ENCODE measurements around the gene COMMD9.
"Not testable (repeated sequence)": the region's sequence is repeated elsewhere in the genome, so short reads cannot be mapped to it uniquely, and the experiment has no call there.

Gene COMMD9

DNA sequence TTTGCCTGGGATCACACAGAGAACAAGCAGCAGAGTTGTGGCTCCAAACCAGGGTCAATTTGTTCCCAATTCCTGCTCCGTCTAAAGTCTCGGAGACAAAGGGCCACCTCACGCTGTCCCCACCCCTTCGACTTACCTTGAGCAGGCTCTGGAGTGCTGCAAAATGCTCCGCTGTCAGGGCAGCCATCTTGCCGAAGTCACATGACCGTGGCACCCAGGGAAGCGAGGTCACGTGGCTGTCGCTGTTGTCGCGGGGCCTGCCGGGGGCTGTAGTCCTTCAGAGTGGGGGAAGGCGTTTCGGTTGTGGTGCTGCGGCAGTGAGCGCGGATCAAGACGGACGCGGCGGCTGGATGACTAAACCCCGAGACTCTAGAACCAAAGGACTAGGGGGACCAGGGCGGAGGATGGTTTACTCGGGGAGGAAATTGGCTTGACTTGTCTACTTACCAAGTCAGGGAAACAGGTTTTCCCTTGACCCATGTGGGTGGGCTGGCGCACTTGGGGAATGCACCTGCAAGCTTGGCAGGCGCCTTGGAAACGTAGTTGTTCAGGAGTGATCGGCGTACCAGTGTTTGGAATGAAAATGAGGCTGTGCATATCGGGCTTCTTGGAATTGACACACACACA is at the start of gene COMMD9:
COMMD9 (minus strand) TSS at position 199 of the 627 bp plus-strand sequence; CDS start at position 187, 12 bp downstream.
- peak; percentile 83 to 91 (median 86) for DNase-seq

DNA sequence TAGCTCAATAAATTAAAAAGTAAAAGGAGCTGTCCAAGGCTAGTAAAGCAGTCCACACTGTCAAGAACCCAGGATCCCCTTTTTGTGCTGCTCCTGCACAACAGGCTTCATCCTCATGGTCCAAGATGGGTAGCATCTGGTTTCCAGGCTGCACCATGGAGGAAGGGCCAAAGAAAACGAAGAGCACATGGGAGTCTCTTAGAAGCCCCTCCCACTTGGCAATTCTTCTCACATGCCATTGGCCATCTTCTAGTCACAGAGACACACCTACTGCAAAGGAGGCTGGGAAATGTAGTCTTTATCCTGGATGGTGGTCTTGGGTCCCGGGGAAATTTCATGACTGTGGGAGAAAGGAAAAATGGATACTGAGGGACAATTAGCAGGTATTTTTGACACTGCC is 44.7 kb upstream of the COMMD9 start:
- DNase-seq = no peak

DNA sequence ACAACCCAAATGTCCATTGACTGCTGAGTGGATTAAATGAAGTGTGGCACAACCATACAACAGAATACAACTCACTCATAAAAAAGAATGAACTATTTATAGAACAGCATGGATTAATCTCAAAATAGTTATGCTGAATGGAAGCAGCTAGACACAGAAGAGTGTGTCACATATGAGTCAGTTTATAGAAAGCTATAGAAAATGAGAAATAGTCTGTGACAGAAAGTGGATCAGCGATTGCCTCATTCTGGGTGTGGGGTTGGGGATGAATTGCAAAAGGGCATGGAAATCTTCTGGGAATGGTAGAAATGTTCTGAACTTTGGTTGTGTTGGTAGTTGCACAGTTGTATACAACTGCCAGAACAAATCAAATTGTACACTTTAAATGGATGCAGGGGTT is 44.2 kb upstream of the COMMD9 start:
- DNase-seq = no peak

DNA sequence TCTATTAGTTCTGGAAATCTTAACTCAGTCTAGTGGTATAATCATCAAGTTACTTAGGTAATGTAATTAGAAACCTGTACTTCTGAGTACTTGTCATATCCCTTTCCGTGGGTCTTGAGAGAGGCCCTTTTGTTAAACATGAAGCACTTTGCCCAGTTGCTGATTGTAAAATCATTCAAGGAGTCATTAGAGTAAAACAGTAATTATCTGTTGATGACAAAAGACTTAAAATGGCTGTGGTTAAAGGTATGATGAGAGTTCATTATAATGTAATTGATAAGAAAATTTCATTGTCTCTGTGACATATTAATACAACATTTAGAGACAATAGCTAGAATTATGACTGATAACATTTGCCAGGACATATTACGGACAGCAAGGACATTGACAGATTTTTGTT is 41.2 kb upstream of the COMMD9 start:
- no peak for DNase-seq

DNA sequence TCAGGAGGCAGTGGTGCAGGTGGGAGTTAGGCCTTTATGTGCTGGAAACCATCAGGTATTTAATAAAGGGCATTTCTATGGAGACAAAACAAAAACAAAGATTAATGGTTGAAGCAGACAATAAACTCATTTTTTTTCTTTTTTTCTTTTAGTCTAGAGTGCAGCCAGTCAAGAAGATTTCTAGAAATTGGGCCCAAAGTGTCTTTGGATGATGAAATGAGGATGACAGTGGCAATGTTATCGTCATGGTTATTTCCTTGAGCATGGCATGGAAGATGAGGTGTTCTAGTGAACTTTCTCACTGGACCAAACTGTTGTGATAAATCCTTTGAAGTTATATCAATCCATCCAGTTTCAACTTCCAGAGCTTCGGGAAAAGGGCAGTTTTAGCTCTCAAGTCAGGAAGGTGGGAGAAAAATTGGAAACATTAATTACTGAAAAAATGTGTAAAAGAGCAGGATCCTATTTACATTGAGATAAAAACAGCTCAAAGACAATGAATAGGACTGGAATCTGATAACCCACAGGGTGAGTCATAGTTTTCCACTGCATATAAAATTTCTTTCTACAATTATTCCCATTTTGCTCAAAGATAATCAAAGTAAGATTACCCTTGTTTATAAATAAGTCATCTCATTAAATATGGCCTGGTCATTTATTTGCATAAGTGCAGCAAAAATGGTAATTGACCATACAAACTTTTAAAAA is 39.9 kb upstream of the COMMD9 start:
- DNase-seq = no peak

DNA sequence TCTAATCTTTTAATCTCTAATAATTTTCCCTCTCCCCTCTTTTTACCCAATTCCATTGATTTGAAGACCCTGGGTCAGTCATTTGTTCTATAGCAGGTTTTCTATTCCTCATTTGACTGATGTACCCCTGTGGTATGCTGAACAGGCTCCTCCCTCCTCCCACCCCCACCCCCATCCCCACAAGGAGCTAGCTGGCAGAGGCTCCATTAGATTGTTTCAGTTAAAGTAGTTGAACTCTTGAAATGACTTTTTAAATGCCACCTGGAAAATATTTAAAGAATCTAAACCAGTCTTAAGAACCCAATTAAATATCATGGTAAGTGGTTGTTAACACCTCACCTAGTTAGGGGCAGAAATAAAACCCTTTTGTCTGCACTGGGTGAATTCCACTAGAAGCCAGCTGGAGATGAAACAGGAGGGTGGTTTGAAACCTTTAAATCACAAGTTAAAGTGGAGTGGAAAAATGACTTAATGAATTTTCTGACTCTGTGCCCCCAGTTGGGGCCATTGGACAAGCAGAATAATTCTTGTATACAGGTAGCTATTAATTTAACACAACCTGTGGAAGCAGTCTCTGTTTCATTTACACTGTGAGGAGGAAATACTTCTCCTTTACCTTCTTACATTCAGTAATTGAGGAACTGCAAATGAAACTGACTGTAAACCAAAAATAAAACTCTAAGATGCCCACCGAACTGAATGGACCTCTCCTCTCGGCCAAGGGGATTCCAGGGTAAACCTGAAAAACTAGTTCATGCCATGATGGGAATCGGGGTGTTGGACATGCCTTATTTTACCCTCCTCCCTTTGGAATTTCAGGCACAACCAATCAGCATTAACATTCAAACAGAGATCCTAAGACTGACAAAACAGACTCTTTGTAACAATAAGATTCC is 37.5 kb upstream of the COMMD9 start:
- no peak for DNase-seq

DNA sequence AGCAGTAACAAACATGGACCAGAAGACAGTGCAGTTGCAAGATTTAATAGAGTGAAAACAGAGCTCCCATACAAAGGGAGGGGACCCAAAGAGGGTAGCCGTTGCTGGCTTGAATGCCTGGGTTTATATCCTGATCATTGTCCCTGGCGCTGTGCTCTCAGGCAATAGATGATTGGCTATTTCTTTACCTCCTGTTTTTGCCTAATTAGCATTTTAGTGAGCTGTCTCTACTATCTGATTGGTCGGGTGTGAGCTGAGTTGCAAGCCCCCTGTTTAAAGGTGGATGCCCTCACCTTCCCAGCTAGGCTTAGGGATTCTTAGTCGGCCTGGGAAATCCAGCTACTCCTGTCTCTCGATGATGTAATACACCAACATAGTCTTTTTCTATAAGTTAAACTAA is 36.2 kb upstream of the COMMD9 start:
- not testable (repeated sequence) for DNase-seq

DNA sequence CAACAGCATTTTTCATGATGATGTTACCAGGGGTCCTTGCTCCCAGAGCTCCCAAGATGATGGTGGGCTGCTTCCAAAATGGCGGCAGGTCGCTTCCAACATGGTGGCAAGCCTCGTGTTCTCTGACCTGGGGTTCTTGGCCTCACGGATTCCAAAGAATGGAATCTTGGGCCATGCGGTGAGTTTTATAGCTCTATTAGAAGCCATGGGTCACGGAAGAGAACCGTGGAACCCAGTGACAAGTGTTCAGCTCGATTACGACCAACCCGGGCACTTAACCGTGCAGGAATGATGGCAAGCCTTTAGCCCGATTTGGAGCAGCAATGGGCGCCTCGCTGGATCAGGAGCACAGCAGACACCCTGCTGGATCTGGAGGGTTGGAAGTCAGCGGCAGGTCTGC is 35.7 kb upstream of the COMMD9 start:
- DNase-seq = not testable (repeated sequence)

DNA sequence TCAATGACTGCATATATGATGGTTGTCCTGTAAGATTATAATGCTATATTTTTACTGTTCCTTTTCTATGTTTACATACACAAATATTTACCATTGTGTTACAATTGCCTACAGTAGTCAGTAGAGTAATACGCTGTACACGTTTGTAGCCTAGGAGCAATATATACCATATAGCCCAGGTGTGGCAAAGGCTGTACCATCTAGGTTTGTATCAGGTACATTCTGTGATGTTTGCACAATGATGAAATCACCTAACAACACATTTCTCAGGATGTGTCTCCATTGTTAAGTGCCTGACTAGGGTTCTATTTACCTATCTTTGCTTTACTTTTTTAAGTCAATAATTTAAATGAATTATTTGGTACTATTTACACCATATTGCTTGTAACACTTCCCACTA is 28.8 kb upstream of the COMMD9 start:
- no peak for DNase-seq

DNA sequence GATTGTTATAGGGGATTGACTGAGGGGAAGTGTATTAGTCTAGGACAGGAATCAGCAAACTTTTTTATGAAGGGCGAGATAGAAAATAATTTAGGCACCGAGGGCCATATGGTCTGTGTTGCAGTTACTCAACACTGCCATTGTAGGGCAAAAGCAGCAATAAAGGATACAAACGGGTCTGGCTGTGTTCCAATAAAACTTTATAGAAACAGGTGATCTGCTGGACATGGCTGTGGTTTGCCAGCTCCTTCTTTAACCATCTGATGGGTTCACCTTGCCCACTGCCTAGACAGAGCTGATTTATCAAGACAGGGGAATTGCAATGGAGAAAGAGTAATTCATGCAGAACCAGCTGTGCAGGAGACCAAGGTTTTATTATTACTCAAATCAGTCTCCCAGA is 26.8 kb upstream of the COMMD9 start:
- DNase-seq = no peak

DNA sequence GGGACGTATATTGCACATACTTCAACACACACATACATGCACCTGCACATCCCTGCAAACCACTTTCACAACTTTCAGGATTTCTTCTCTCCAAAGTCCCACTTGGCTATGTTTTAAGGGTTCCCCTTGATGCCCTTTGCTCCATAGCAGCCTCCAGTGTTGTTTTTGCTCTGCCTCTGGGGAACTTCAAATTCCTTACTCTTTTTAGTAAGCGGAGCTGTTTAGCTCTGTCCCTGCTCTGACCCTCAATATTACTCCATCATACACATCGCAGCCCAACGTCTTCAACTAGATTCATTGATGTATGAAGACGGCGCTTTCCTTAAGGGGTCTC is 25.2 kb upstream of the COMMD9 start:
- DNase-seq = no peak

DNA sequence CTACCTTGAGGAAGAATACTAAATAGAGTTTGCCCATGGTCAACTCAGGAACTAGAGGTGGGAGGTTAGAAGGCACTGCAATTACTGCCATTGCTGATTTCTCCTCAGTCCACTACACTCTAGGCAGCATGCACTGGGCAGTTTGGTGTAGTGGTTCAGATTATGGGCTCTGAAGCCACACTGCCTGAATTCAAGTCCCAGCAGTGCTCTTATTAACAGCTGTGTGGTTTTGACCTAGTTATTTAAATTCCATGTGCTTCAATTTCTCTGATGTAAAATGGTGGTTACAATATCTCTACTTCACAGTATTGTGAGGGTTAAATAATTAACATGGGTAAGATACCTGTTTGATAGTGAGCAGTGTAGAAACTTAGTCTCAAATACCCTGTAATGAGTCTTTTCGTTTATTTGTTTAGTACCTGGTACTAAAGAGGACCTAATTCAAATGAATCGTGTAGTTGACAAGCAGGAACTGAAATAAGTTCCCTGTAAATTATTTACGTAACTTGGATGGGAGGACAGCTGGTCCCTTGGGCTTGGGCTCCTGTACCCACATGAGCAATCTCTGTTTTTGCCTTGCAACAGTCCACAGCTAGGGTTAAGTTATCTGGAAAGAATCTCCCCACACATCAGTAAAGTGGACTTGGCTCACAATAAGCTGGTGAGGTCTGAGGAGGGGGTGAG is 24.7 kb upstream of the COMMD9 start:
- DNase-seq = no peak

DNA sequence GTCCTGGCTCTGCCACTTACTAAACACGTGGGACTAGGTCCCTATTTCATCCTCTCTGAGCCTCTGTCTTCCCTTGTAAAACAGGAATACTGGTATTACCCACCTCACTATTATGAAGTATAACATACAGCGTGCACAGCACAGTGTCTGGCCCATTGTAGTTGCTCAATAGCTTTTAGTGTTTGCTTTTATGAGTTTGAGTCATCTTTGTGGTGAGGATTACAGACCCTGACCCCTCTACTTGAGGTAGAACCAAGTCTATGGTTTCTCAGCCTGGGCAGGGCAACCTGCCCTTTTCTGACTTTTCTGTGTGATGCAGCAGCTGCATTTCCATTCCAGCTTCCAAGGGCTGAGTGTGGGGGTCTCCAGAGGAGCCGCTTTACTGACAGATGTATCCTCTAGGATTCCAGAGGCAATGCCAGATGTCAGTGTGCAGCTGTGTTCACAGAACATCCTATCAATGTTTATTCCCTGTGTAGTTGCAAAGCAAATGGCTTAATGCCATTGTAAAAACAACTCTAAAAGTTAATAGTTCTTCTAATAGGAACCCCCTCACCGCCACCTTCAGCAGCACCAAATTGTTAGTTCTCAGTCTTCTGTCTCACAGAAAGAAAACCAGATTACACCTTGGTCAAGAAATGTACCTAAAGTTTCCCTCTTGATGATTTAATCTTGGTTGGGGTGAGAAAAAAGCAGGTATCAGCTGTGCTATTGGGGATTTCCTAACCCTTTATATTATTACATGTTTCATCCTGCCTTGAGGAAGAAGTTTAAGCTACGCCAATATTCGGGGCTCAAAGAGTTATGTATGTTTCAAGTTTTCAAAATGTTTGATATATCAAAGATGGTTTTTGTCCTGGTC is 23.6 kb upstream of the COMMD9 start:
- no peak for DNase-seq

DNA sequence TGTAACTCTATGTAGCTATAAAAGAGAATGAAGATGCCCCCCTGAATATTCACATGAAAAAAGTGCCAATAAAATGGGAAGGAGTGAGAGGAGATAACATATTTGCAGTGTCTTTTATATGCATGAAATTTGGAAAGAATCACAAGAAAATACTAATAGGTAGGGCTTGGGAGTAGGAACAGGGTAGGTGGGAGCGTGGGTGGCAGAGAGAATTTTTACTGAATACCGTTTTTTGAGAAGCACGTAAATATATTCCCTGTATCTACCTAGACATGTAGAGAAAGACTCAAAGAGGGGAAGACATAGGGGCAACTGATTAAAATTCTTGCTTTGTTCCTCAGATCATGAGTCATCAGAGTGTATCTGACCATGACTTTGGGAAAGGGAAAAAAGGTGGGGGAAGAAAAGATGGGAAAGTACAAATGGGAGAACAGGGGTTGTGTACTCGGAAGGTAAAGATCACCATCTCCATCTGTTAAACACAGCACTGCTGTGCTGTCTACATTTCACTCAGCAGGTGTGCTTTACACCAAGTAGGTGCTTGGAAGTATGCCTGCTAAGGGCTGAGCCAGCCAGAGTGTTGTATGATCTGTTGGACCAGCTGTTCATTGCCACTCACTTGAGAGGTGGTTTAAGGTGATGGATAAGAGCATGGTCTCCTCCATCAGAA is 22.8 kb upstream of the COMMD9 start:
- no peak for DNase-seq

DNA sequence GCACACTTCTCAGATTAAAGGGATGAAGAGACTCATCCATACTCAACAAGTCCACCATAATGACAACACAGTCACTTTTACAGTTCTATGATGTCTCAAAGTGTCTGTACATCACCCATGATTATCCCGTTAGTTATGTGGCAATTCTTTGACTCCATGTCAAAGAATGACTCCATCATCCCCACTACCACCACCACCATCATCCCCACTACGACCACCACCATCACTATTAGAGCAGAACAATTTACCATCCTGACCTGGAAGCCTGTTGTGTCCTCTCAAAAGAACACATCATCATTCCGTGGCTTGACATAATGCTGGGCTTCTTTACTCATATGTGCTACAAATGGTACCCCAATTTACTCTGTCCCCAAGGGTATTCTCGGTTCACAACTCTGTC is 20.6 kb upstream of the COMMD9 start:
- DNase-seq = no peak

DNA sequence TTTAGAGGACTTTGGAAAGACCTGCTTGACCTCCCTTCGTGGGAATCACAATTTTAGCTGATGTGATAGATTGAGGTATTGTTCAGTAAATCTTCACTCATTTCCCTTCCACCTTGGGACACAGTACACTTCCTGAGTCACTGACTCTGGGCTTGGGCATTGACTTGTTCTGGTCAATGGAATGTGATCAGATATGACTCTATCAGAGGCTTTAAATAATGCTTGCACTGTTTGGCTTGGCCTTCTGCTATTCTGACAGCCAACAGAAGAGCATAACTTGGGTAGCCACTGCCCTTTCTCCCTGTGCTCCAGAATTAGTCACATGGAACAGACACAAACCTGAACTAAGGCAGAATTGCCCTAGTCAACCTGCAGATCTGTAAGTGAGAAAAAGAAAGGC is 19.4 kb upstream of the COMMD9 start:
- DNase-seq = no peak

DNA sequence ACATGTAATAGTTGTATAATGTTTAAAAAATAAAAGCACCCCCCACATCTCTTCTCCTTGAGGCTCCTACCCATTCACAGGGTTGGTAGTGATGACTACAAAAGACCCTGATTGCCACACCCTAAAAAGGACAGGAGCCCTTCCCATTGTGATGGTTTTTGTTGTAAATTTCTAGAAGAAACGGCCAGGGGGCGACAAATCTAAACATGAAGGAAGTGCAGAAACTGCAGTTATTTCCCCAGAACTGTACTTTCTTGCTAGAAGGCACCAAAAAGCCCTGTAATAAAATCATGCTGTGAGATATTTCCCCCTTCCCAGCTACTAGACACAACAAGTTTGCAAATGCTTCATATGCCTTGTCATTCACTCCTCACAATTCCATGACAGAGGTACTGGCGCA is 17.7 kb upstream of the COMMD9 start:
- DNase-seq = no peak

DNA sequence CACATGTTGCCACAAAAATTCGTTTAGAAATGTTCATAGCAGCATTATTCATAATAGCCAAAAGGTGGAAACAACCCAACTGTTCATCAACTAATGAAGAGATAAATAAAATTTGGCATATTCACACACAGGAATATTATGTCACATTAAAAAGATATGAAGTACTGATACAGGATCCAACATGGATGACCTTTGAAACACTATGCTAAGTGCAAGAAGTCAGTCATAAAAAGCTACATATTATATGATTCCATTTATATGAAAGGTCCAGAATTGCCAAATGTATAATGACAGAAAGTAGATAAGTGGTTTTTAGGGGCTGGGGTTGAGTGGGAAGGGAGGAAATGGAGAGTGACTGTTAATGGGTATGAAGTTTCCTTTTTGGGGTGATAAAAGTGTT is 15.8 kb upstream of the COMMD9 start:
- no peak for DNase-seq

DNA sequence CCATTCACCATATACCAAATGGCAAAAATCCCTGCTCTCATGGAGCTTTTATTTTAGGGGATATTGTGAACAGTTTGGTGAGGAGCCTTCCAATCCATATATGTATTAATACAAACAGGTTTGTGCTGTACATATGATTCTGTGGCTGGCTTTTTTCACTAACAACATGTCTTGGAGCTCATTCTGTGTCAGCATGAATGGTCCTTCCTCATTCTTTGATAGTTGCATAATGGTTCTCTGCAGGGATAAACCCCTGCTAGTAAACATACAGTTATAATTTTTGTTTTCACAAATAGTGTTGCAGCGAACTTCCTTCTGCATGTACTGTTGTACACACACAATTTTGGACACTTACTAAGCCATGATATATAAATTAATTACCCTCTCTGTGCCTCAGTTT is 15.1 kb upstream of the COMMD9 start:
- no peak for DNase-seq

DNA sequence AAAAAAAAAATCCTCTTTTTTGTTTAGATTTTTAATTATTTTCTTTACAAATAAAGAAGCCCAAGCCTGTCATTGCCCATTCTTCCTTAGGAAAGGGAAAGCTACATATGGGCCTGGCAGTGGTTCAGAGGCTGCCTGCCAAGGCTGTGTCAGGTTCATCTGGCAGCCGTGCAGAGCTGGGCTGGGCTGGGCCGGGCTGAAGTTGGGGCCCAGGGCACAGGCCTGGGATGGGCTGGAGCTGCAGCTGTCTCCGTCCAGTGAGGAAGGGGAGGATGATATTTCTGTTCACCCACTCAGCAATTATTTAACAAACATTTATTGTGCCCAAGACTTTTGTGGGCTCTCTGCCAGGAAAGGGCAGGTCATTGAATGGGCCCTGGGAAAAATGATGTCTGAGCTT is 11.4 kb upstream of the COMMD9 start:
- no peak for DNase-seq

DNA sequence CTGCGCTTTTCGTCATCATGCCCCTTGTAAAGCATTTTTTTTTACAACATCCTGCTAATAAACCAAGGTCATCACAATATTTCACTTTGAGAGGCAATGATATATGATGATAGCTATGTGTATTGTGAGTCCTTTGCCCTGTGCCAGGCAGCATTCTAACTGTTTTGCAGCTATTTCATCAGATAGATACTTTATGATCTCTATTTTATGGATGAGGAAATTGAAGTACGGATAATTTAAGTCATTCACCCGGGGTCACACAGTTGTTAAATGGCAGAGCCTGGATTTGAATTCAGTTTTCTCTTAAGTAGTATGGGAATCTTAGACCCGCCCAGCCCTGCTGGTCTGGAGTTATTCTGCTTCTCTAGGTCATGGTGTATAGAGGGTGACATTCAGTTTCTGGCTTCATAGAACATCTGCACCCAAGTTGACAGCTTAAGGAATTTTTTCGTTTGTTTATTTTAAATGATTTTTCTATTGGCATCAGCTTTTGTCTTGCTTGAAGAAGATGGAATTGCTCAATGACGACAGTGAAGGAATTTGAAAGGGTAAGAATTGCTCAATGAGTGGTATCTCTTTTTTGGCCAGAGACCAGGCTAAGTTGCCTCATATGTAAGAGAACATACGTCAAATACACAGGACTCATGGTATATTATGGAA is 7.8 kb upstream of the COMMD9 start:
- DNase-seq = no peak
